DMS53 treated with DMSO at 0.1 percent for 48 hours (cell line): ENCODE data around the gene KLF7.
A peak's percentile ranks its signal among the peaks of the same experiment; 100 is the strongest.

Experiments
- DNase-seq: peaks from one replicate; lab custom pipeline; 2025; ENCODE audit not compliant: unreplicated experiment; lab: John Stamatoyannopoulos, UW

KLF7 gene

GRCh38 chr2:207129821-207130220 is 35.9 kb downstream of the KLF7 start:
- DNase-seq: no peak

GRCh38 chr2:207128867-207129266 is 36.9 kb downstream of the KLF7 start:
- no peak for DNase-seq

GRCh38 chr2:207126724-207127308 is 38.9 kb downstream of the KLF7 start:
- DNase-seq: no peak

- DNase-seq: no peak
Measured at GRCh38 chr2:207123776-207124391, 41.9 kb downstream of the KLF7 start.

- peak; percentile 31 for DNase-seq
Measured at GRCh38 chr2:207123335-207123744, 42.4 kb downstream of the KLF7 start.

GRCh38 chr2:207122651-207123334 is 43.0 kb downstream of the KLF7 start:
- no peak for DNase-seq

GRCh38 chr2:207121784-207122183 is 44.0 kb downstream of the KLF7 start:
- DNase-seq: no peak

- no peak for DNase-seq
Measured at GRCh38 chr2:207119048-207119447, 46.7 kb downstream of the KLF7 start.

- DNase-seq: no peak
Measured at GRCh38 chr2:207117668-207118067, 48.1 kb downstream of the KLF7 start.

- DNase-seq: no peak
Measured at GRCh38 chr2:207115715-207116364, 49.9 kb downstream of the KLF7 start.

- DNase-seq: no peak
Measured at GRCh38 chr2:207113414-207113813, 52.3 kb downstream of the KLF7 start.

GRCh38 chr2:207112785-207113184 is 53.0 kb downstream of the KLF7 start:
- DNase-seq: no peak

- DNase-seq: no peak
Measured at GRCh38 chr2:207112383-207112782, 53.4 kb downstream of the KLF7 start.

- DNase-seq: no peak
Measured at GRCh38 chr2:207111757-207112156, 54.0 kb downstream of the KLF7 start.

GRCh38 chr2:207110715-207111114 is 55.0 kb downstream of the KLF7 start:
- DNase-seq: no peak

GRCh38 chr2:207110310-207110709 is 55.4 kb downstream of the KLF7 start:
- DNase-seq: no peak

- no peak for DNase-seq
Measured at GRCh38 chr2:207109768-207110167, 56.0 kb downstream of the KLF7 start.

- DNase-seq: no peak
Measured at GRCh38 chr2:207108440-207108839, 57.3 kb downstream of the KLF7 start.

GRCh38 chr2:207107551-207107950 is 58.2 kb downstream of the KLF7 start:
- DNase-seq: no peak

GRCh38 chr2:207107131-207107530 is 58.6 kb downstream of the KLF7 start:
- no peak for DNase-seq

- no peak for DNase-seq
Measured at GRCh38 chr2:207103132-207103531, 62.6 kb downstream of the KLF7 start.

GRCh38 chr2:207101984-207102383 is 63.8 kb downstream of the KLF7 start:
- DNase-seq: no peak
